SK-N-SH (cell line): ENCODE measurements around the gene GSTO2. TPM values are rescaled to one million over a fixed set of nuclear protein-coding genes. Genes with fewer than 3 reads are reported as not detected.
"Not testable (repeated sequence)": the region's sequence is repeated elsewhere in the genome, so short reads cannot be mapped to it uniquely, and the experiment has no call there.

Source experiments
- CTCF ChIA-PET: fragments of 300-600, 350-600 bp; formaldehyde crosslinking; extraction: SDS; loops from one replicate; lab custom pipeline; 2021; lab: Yijun Ruan, JAX
- POLR2A ChIA-PET: fragments of 350-600 bp; sonication (Branson Sonifier 250); formaldehyde crosslinking; extraction: SDS; loops from one replicate; lab custom pipeline; 2020; ENCODE audit warnings: antibody characterized with exemption, inconsistent platforms; lab: Yijun Ruan, JAX
- DNase-seq: peaks from one replicate; pipeline ENCODE4 v3.0.0; 2012
- H2AFZ ChIP-seq: fragments of 200-600 bp; sonication (generic); 2 replicates; pipeline ENCODE4 v1.8.1; 2016; ENCODE audit warnings: antibody characterized with exemption, mild to moderate bottlenecking, low read depth
- H3F3A ChIP-seq: fragments of 200-600 bp; sonication (generic); replicated peaks from 2 replicates; pipeline ENCODE3; 2016; ENCODE audit warnings: antibody characterized with exemption, mild to moderate bottlenecking; ENCODE audit not compliant: insufficient read depth
- H3K27ac ChIP-seq, 2 experiments: fragments of 200-500 bp in 1 of 2; fragments of 200-600 bp in 1 of 2; sonication (Bioruptor generic) in 1 of 2; sonication (generic), shearing (Covaris generic) in 1 of 2; 2 replicates each; pipeline versions ENCODE4 v1.5.1 to v1.6.1; 2014 to 2016; ENCODE audit warnings: low read depth in 2 of 2, inconsistent platforms in 1 of 2, low read length in 1 of 2, mild to moderate bottlenecking in 1 of 2, mixed read lengths in 1 of 2
- H3K27me3 ChIP-seq: fragments of 200-600 bp; sonication (generic), shearing (Covaris generic); 2 replicates; pipeline ENCODE4 v1.6.1; 2016; ENCODE audit warnings: mixed run types; ENCODE audit not compliant: insufficient read depth
- H3K36me3 ChIP-seq, 2 experiments: fragments of 200-500 bp in 1 of 2; fragments of 200-600 bp in 1 of 2; sonication (Bioruptor generic) in 1 of 2; sonication (generic) in 1 of 2; replicated peaks in 1 of 2; 2 replicates each; pipeline versions ENCODE3 to v1.5.1; 2014 to 2016; ENCODE audit warnings: low read length in 1 of 2, mild to moderate bottlenecking in 1 of 2; ENCODE audit not compliant: insufficient read depth in 2 of 2, control insufficient read depth in 1 of 2
- H3K4me1 ChIP-seq, 2 experiments: fragments of 200-500 bp in 1 of 2; fragments of 200-600 bp in 1 of 2; sonication (Bioruptor generic) in 1 of 2; sonication (generic), shearing (Covaris generic) in 1 of 2; 2 replicates each; pipeline versions ENCODE4 v1.5.1 to v1.6.1; 2014 to 2016; ENCODE audit warnings: low read depth in 1 of 2, low read length in 1 of 2, mixed run types in 1 of 2; ENCODE audit not compliant: insufficient read depth in 2 of 2, control insufficient read depth in 1 of 2
- H3K4me2 ChIP-seq: fragments of 200-600 bp; sonication (generic), shearing (Covaris generic); 2 replicates; pipeline ENCODE4 v1.6.1; 2017; ENCODE audit warnings: mixed run types
- H3K4me3 ChIP-seq, 2 experiments: fragments of 200-500 bp in 1 of 2; fragments of 200-600 bp in 1 of 2; sonication (Bioruptor generic) in 1 of 2; sonication (generic), shearing (Covaris generic) in 1 of 2; 2 replicates each; pipeline versions ENCODE4 v1.5.1 to v1.8.1; 2014 to 2016; ENCODE audit warnings: low read depth in 2 of 2, inconsistent platforms in 1 of 2, low read length in 1 of 2, mild to moderate bottlenecking in 1 of 2, mixed read lengths in 1 of 2, moderate library complexity in 1 of 2
- H3K79me2 ChIP-seq: fragments of 200-600 bp; sonication (generic); 2 replicates; pipeline ENCODE4 v1.8.1; 2017; ENCODE audit warnings: mild to moderate bottlenecking; ENCODE audit not compliant: insufficient read depth
- H3K9ac ChIP-seq: fragments of 200-600 bp; sonication (generic); 2 replicates; pipeline ENCODE4 v1.6.1; 2017; ENCODE audit warnings: mixed run types
- H3K9me2 ChIP-seq: fragments of 200-600 bp; sonication (generic); 2 replicates; pipeline ENCODE4 v1.6.1; 2017; ENCODE audit warnings: mixed run types
- H3K9me3 ChIP-seq: fragments of 200-600 bp; sonication (generic); 2 replicates; pipeline ENCODE4 v1.6.1; 2017; ENCODE audit warnings: mixed run types, mild to moderate bottlenecking, moderate library complexity
- H4K20me1 ChIP-seq: fragments of 200-600 bp; sonication (generic); 2 replicates; pipeline ENCODE4 v1.6.1; 2017; ENCODE audit warnings: mild to moderate bottlenecking, mixed run types; ENCODE audit not compliant: insufficient read depth
- CTCF ChIP-seq: fragments of 200-600 bp; sonication (generic); IDR thresholded peaks from 2 replicates; pipeline ENCODE4 v1.6.1; 2017; ENCODE audit warnings: antibody characterized with exemption, mild to moderate bottlenecking, moderate library complexity
- EP300 ChIP-seq, 2 experiments: IDR thresholded peaks; 2 replicates each; pipeline versions ENCODE4 v1.4.0 to v1.6.1; 2012; ENCODE audit warnings: borderline replicate concordance in 1 of 2, low read depth in 1 of 2, low read length in 1 of 2
- EZH2phosphoT487 ChIP-seq: fragments of 200-600 bp; sonication (generic); IDR thresholded peaks from 2 replicates; pipeline ENCODE4 v1.6.1; 2017; ENCODE audit warnings: low read depth, mixed run types, mild to moderate bottlenecking, antibody characterized with exemption, moderate library complexity, borderline replicate concordance
- FOXJ3 ChIP-seq: sonication (generic); formaldehyde crosslinking; IDR thresholded peaks from 2 replicates; pipeline ENCODE4 v1.5.1; 2020; ENCODE audit warnings: mild to moderate bottlenecking, missing genetic modification reagents
- GABPA ChIP-seq: IDR thresholded peaks from 2 replicates; pipeline ENCODE4 v1.4.0; 2012; ENCODE audit warnings: low read depth, mild to moderate bottlenecking
- IRF3 ChIP-seq: fragments of 150-350 bp; IDR thresholded peaks from 2 replicates; pipeline ENCODE4 v1.6.1; 2016; ENCODE audit warnings: mild to moderate bottlenecking, low read depth, low read length
- MEF2A ChIP-seq: IDR thresholded peaks from 2 replicates; pipeline ENCODE4 v1.4.0; 2012; ENCODE audit warnings: low read depth, borderline replicate concordance
- MXI1 ChIP-seq: IDR thresholded peaks from 2 replicates; pipeline ENCODE4 v1.6.1; 2012; ENCODE audit warnings: mild to moderate bottlenecking, low read depth, low read length, improper control_type of control experiment
- NFIC ChIP-seq: IDR thresholded peaks from 2 replicates; pipeline ENCODE4 v1.4.0; 2012; ENCODE audit warnings: borderline replicate concordance
- NRF1 ChIP-seq: IDR thresholded peaks from 2 replicates; pipeline ENCODE4 v1.6.1; 2012; ENCODE audit warnings: low read depth, mild to moderate bottlenecking, low read length
- PBX3 ChIP-seq: IDR thresholded peaks from 2 replicates; pipeline ENCODE4; 2012
- RAD21 ChIP-seq: IDR thresholded peaks from 2 replicates; pipeline ENCODE4 v1.6.1; 2012; ENCODE audit warnings: mild to moderate bottlenecking, low read length
- RCOR1 ChIP-seq: fragments of 150-350 bp; IDR thresholded peaks from 2 replicates; pipeline ENCODE4 v1.6.1; 2017; ENCODE audit warnings: antibody characterized with exemption, low read length
- RFX5 ChIP-seq: IDR thresholded peaks from 2 replicates; pipeline ENCODE4 v1.6.1; 2012; ENCODE audit warnings: mild to moderate bottlenecking, improper control_type of control experiment, low read length
- RXRA ChIP-seq: IDR thresholded peaks from 2 replicates; pipeline ENCODE4 v1.4.0; 2012; ENCODE audit warnings: low read depth, mild to moderate bottlenecking, borderline replicate concordance
- TEAD4 ChIP-seq: IDR thresholded peaks from 2 replicates; pipeline ENCODE4 v1.4.0; 2012; ENCODE audit warnings: mild to moderate bottlenecking, borderline replicate concordance; ENCODE audit not compliant: insufficient read depth
- YY1 ChIP-seq: IDR thresholded peaks from 2 replicates; pipeline ENCODE4 v1.4.0; 2012; ENCODE audit warnings: low read depth, mild to moderate bottlenecking
- WGBS: methylation state at CpG from one replicate; pipeline ENCODE4 v1.1.6; 2017; ENCODE audit warnings: low lambda C conversion rate; 5-methylcytosine and 5-hydroxymethylcytosine counted together
- polyA plus RNA-seq, 3 experiments: library from polyadenylated mRNA; depleted of rRNA; stranded (reverse); fragments of >200 nt; gene quantifications; 2 replicates each; pipeline ENCODE4 v1.2.3, GENCODE V29; 2012

The GSTO2 gene
- polyA plus RNA-seq, 1 of the 3 experiments (the other 2 are of a cell fraction) = 0.49 TPM

- Histone ChIP-seq H3K27ac (no peak overlapping the region), H3K36me3 (no peaks in the 10 kb centered on the region), H3K79me2 (no peaks in the 10 kb centered on the region), H3K27me3 (no peaks in the 10 kb centered on the region; the same call in 1 of the 2 replicates)
- no peak for DNase-seq
- POLR2A ChIA-PET = no interaction called here
- TF ChIP-seq NRF1 (no peak), CTCF (no peak), FOXJ3 (CRISPR knock-in tag) (no peak), MXI1 (no peak), IRF3 (no peak), EP300 (IDR thresholded peaks at IDR 0.05; ENCODE audit: borderline replicate concordance in 1 of 2, low read depth in 1 of 2, low read length in 1 of 2) (no peak)
- TF ChIP-seq, all 33 proteins: peak for 0
- Histone ChIP-seq H2AFZ (no peak overlapping the region), H3F3A (no peaks in the 10 kb centered on the region), H3K4me3 (no peak overlapping the region), H3K4me1 (no peaks in the 10 kb centered on the region), H3K9me3 (no peaks in the 10 kb centered on the region), H3K9ac (no peak overlapping the region), H3K4me2 (no peak overlapping the region), H3K9me2 (no peaks in the 10 kb centered on the region), H4K20me1 (no peaks in the 10 kb centered on the region)
- CTCF ChIA-PET = interaction anchor here (1.2 kb wide), 1 partner anchor 12 kb away, joined by 6 read pairs; the partner anchor contains the start of gene GSTO1
These were observed 26.4 kb upstream of the GSTO2 start for GRCh38 chr10:104242545-104242944.

- H3K4me2 ChIP-seq, H3K9me3 ChIP-seq, H3K9me2 ChIP-seq, H3K4me1 ChIP-seq, H4K20me1 ChIP-seq, H3K79me2 ChIP-seq, H3K9ac ChIP-seq, H2AFZ ChIP-seq, DNase-seq, H3F3A ChIP-seq, H3K27ac ChIP-seq, H3K27me3 ChIP-seq, H3K36me3 ChIP-seq, POLR2A ChIA-PET, H3K4me3 ChIP-seq: not testable (repeated sequence)
- 72% methylated on average over 3 of the region's 3 CpGs for WGBS
- CTCF ChIA-PET = interaction anchor here (1.2 kb wide), 1 partner anchor 12 kb away, joined by 6 read pairs; the partner anchor contains the start of gene GSTO1
These were observed 26.0 kb upstream of the GSTO2 start for GRCh38 chr10:104243009-104243408.

GRCh38 chr10:104243512-104243911 is 25.5 kb upstream of the GSTO2 start:
- Histone ChIP-seq H3K9ac (no peak overlapping the region), H3K4me3 (no peak overlapping the region), H3K79me2 (no peaks in the 10 kb centered on the region), H3F3A (peaks cover 3% of the 10 kb centered on the region), H2AFZ (no peak overlapping the region), H3K36me3 (no peaks in the 10 kb centered on the region), H3K27me3 (no peaks in the 10 kb centered on the region; the same call in 1 of the 2 replicates), H3K27ac (no peak overlapping the region), H3K9me2 (no peaks in the 10 kb centered on the region), H3K9me3 (no peaks in the 10 kb centered on the region), H4K20me1 (no peaks in the 10 kb centered on the region), H3K4me2 (no peak overlapping the region), H3K4me1 (no peaks in the 10 kb centered on the region)
- CTCF ChIA-PET = no interaction called here
- no peak for DNase-seq
- POLR2A ChIA-PET = no interaction called here
- WGBS = 70% methylated on average over 5 of the region's 5 CpGs
- TF ChIP-seq FOXJ3 (CRISPR knock-in tag) (no peak), TEAD4 (no peak), EZH2phosphoT487 (no peak), GABPA (no peak), MEF2A (no peak), YY1 (no peak), NRF1 (no peak), RXRA (no peak), NFIC (no peak), RCOR1 (no peak), RAD21 (no peak), PBX3 (no peak), RFX5 (no peak), IRF3 (no peak)
